K562 (cell line): Measurements from ENCODE around the gene ADGRA3.

Source experiments
- BACH1 ChIP-seq: fragments of 200-800 bp; sonication (Bioruptor generic); IDR thresholded peaks from 2 replicates; pipeline ENCODE4 v1.6.1; 2016; ENCODE audit warnings: missing genetic modification characterization, missing compliant biosample characterization
- BMI1 ChIP-seq: fragments of 150-350 bp; IDR thresholded peaks from 2 replicates; pipeline ENCODE4 v1.6.1; 2014; ENCODE audit warnings: low read length
- CBFB ChIP-seq: sonication (generic); formaldehyde crosslinking; IDR thresholded peaks from 2 replicates; pipeline ENCODE4 v1.4.0; 2020; ENCODE audit warnings: mild to moderate bottlenecking, missing genetic modification reagents
- CHD2 ChIP-seq: IDR thresholded peaks from 2 replicates; pipeline ENCODE4 v1.6.1; 2011; ENCODE audit warnings: low read depth, low read length
- CTCF ChIP-seq, 3 experiments: IDR thresholded peaks in 2 of 3; conservative IDR thresholded peaks in 1 of 3; 2 replicates each; pipeline ENCODE4 v1.5.1; 2011 to 2012; ENCODE audit warnings: low read length in 3 of 3, mild to moderate bottlenecking in 3 of 3, control low read depth in 2 of 3, improper control_type of control experiment in 1 of 3, inconsistent platforms in 1 of 3, low read depth in 1 of 3, mixed read lengths in 1 of 3, moderate library complexity in 1 of 3; ENCODE audit not compliant: insufficient read depth in 2 of 3
- EP300 ChIP-seq: IDR thresholded peaks from 2 replicates; pipeline ENCODE4 v1.6.1; 2012; ENCODE audit warnings: low read length, improper control_type of control experiment
- ETS2 ChIP-seq: IDR thresholded peaks from 2 replicates; pipeline ENCODE4 v1.6.1; 2016; ENCODE audit warnings: borderline replicate concordance, missing genetic modification characterization, mild to moderate bottlenecking, moderate library complexity, missing compliant biosample characterization; ENCODE audit not compliant: poor library complexity, severe bottlenecking
- HNRNPH1 ChIP-seq: fragments of 200-400 bp; formaldehyde crosslinking; optimal IDR thresholded peaks from 2 replicates; pipeline ENCODE3; 2017; ENCODE audit warnings: low read depth, mild to moderate bottlenecking, low read length, moderate library complexity
- NONO ChIP-seq, 2 experiments: fragments of 200-400 bp in 1 of 2; fragments of 450-650 bp in 1 of 2; formaldehyde crosslinking in 1 of 2; IDR thresholded peaks; 2 replicates each; pipeline ENCODE4 v1.6.1; 2017; ENCODE audit warnings: low read depth in 2 of 2, mild to moderate bottlenecking in 2 of 2, moderate library complexity in 2 of 2, low read length in 1 of 2
- POLR2B ChIP-seq: fragments of 450-650 bp; IDR thresholded peaks from 2 replicates; pipeline ENCODE4 v1.6.1; 2018; ENCODE audit warnings: low read depth; ENCODE audit not compliant: partially characterized antibody
- U2AF1 ChIP-seq: fragments of 200-400 bp; formaldehyde crosslinking; optimal IDR thresholded peaks from 2 replicates; pipeline ENCODE3; 2017; ENCODE audit warnings: mild to moderate bottlenecking, low read depth, low read length, moderate library complexity

GRCh38 chr4:22413471-22413870 is 102.4 kb downstream of the ADGRA3 start:
- no peak for TF ChIP-seq CBFB (CRISPR knock-in tag)
- TF ChIP-seq CTCF (IDR thresholded peaks at IDR 0.05 in 2 of 3, conservative IDR thresholded peaks at IDR 0.05 in 1 of 3; ENCODE audit: insufficient read depth in 2 of 3, low read depth in 1 of 3, low read length in 3 of 3): no peak
- no peak for TF ChIP-seq CHD2
- TF ChIP-seq POLR2B: no peak
- no peak for TF ChIP-seq EP300
- no peak for TF ChIP-seq BMI1
- TF ChIP-seq BACH1: no peak
- no peak for TF ChIP-seq U2AF1
- TF ChIP-seq NONO (IDR thresholded peaks at IDR 0.05; ENCODE audit: low read depth in 2 of 2, low read length in 1 of 2): no peak
- no peak for TF ChIP-seq HNRNPH1
- TF ChIP-seq ETS2 (tag): no peak
